ENCODE results near the gene MGRN1.
A peak's percentile ranks its signal among the peaks of the same experiment; 100 is the strongest.

MGRN1 gene

DNA sequence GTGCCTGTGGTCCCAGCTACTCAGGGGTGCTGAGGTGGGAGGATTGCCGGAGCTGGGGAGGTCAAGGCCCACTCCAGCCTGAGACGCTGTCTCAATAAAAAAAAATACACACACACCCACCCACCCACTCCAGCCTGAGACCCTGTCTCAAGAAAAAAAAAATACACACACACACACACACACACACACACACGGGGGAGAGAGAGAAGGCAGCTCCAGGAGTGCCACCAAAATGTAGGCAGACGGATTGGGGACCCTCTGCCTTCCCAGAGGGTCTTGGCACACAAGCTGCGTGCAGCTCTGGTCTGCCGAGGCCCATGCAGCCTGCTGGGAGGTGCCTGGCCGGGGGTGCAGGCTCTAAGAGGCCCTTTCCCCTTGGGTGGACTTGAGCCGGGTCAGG, 62.8 kb downstream of the MGRN1 start:
- DNase-seq (ENCODE audit: low read depth, low spot score) = no peak

- no peak for DNase-seq (ENCODE audit: low read depth, low spot score)
Measured at GRCh38 chr16:4687946-4688673, 63.5 kb downstream of the MGRN1 start.

GRCh38 chr16:4688674-4689045, 64.0 kb downstream of the MGRN1 start:
- no peak for DNase-seq (ENCODE audit: low read depth, low spot score)

DNA sequence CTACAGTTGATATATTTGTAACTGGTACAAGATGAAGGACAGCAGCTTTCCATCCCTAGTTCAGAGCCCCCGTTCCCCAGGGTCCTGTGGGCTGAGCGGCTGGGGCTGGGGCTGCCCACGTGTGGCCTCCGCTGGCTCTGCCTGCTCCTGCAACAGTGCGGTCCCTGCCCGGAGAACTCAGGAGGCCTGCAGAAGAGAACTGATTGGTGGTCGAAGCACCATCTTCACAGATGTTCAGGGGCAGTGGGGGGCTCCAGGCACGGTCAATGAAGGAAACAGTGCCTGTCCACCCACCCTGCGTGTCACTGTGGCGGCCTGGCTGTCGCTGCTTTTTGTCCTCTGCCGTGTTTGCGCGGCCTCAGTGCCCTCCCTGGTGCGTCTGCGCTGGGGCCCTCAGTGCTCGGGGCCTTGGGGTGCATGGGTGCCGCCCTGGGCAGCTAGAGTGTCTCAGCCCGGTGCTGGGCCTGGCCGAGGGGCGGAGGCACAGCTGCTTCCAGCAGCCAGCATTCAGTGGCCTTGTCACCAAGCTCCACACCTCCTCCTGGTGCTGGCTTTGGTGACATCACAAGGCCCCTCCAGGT, 64.6 kb downstream of the MGRN1 start:
- DNase-seq (ENCODE audit: low read depth, low spot score) = no peak

- no peak for DNase-seq (ENCODE audit: low read depth, low spot score)
Measured at GRCh38 chr16:4689864-4690704, 65.5 kb downstream of the MGRN1 start.

GRCh38 chr16:4690946-4691665, 66.5 kb downstream of the MGRN1 start:
- no peak for DNase-seq (ENCODE audit: low read depth, low spot score)

DNA sequence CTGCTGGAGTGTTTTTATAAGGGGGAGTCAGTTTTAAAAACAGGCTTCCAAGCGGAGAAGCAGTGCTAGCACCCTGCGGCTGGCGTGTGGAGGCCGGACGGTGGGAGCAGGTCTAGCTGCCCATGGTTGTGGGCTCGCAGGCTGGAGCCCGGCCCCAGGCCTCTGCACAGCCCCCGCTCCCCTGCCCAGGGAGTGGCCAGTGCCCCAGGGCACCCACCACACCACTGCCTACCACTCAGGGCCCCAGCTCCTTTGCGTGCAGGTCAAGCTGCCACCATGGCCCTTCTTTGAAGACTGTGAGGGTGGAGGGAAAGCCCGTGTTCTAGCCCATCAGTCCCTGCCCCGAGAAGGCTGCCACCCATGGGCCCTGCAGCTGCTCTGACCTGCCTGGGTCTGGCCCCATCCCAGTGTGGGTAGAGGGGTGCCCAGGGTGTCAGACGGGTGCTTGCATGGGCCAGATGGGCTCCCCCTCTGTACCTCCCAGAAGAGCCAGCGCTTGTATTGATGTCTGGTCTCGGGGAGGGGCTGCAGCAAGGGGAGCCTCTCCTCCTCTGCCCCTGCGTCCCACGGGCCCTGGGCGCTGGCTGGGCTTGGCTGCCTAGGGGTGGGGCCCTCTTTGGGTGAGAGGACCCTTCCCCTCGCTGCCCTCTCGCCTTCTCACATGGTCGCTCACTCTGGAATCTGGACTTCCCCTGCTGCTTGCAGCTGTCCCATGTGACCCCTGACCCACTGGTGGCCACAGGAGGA, 67.2 kb downstream of the MGRN1 start:
- DNase-seq (ENCODE audit: low read depth, low spot score) = no peak

- no peak for DNase-seq (ENCODE audit: low read depth, low spot score)
Measured at GRCh38 chr16:4692460-4693295, 68.1 kb downstream of the MGRN1 start.

GRCh38 chr16:4693296-4693955, 68.8 kb downstream of the MGRN1 start, which contains the start of gene NUDT16L1:
Gene NUDT16L1 (plus strand): TSS chr16:4693562. CDS start chr16:4693727, 165 bp downstream.
- peak; percentile 69 for DNase-seq (ENCODE audit: low read depth, low spot score)

- DNase-seq (ENCODE audit: low read depth, low spot score) = no peak
Measured at GRCh38 chr16:4693956-4694641, 69.5 kb downstream of the MGRN1 start.

- no peak for DNase-seq (ENCODE audit: low read depth, low spot score)
Measured at GRCh38 chr16:4694642-4695451, 70.2 kb downstream of the MGRN1 start.

DNA sequence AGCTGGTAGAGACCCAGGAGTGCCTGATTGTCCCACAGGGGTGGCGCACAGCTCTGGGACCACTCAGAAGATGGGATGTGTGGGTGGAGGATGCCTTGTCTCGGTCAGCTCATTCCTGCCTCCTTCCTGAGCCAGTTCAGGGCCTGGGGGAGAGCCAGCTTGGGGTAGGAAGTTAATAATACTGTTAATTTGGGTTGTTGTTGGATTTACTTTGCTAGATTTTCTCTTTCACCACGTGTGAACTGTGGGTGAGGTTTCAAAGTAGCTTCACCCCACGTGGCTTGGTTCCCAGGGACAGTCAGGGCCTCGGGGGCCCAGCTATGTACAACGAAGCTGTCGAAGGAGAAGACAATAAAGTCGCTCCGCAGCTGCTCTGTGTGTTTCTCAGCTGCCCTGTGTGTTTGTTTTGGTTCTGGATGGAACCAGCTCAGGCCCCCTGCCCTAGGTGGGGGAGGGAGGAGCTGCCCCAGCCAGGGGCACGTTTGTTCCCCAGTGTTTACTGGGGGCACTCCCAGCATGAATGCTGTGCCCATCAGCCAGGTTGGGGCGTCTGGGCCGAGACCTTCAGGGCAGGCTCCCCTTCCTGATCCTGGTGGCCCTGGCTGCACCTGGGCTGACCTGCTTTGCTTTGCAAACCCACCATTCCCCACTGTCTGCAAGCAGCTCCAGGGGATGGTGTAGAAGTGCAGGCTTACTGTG, 71.0 kb downstream of the MGRN1 start:
- DNase-seq (ENCODE audit: low read depth, low spot score) = no peak

DNA sequence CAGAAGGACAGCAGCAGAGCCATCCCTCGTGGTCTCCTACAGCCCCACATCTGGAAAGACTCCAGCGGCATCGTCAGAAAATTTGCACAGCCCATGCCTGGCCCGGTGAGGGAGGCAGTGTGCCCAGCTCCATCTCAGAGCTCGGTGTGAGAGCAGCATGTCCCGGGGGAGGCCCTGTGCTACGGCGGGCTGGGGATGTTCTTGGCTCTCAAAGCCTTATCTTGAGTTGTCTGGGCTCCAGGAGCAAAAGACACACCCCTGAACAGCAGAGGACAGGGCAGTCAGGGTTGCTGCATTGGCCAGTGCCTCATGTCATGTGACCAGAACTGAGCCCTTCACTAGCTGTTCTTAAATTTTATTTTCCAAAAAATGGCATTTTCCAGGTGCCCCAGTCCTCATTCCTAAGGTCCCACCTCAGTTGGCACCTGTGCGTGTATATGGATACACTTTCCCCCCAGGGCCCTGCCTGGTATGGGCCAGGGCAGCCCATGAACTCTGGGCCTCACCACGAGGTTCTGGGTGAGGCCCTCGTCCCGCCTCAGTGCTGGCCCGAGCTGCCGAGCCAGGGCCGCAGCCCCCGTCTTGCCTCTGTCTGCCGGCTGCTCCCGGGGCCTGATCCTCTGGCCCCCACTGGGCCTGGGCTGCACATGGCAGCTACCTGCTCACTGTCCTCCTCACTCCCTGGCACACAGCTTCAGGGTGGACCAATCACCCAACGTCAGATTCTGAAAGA, 71.7 kb downstream of the MGRN1 start:
- no peak for DNase-seq (ENCODE audit: low read depth, low spot score)

DNA sequence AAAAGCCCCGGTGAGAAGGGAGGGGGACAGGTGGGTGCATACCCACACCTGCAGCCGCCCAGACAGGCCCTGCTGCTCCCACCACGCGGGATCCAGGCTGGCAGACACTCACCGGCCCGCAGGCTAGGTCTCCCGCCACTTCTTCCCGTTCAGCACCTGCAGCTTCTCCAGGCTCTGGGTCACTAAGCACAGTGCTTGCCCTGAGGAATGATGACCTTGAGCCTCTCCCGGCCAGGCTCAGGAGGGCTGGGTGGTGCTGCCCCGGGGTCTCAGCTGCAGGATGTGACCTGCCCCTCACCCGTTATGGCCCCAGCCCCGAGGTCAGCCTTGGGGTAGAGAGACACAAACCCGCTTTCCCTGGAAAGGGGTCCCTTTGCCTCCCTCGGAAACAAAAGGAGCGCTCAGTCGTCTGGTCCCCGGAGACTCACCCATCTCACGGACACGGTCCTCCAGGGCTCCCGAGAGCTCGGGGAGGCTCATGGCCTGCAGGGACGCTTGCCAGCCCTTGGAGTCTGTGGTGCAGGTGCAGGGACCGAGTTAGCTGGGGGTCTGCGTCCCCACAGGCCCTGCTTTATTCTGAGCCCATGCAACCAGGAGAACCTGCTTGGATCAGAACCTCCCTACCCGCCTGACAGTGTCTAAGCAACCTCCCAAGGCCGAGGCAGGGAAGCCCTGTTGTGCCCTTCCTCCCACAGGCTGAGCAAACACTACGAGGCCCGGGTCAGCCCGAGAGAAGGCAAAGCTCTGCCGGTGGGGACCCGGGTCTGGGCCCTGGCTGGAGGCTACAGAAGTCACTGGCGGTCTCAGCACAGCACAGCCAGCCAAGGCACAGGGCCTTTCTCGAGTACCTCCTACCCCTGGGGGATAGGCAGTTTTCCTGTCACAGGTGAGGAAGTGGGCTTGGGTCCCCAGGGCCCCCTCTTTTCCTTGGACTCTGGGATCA, 72.5 kb downstream of the MGRN1 start:
- DNase-seq (ENCODE audit: low read depth, low spot score) = no peak

- no peak for DNase-seq (ENCODE audit: low read depth, low spot score)
Measured at GRCh38 chr16:4697848-4698291, 73.2 kb downstream of the MGRN1 start.
